Myocyte (in vitro differentiated cells): ENCODE data around the gene CSNK1A1. TPM values are rescaled to one million over a fixed set of nuclear protein-coding genes. Genes with fewer than 3 reads are reported as not detected.
"Not testable (repeated sequence)": the region's sequence is repeated elsewhere in the genome, so short reads cannot be mapped to it uniquely, and the experiment has no call there.

Source experiments
- DNase-seq: peaks from one replicate; pipeline ENCODE4 v3.0.0-alpha.2; 2012; ENCODE audit warnings: low read depth
- total RNA-seq: library from RNA; depleted of rRNA; stranded (reverse); fragments of >200 nt; gene quantifications from 2 replicates; pipeline ENCODE4 v1.2.3, GENCODE V29; 2014

Gene CSNK1A1
- total RNA-seq, 1 donor from 2014 or later, result 287 TPM

DNA sequence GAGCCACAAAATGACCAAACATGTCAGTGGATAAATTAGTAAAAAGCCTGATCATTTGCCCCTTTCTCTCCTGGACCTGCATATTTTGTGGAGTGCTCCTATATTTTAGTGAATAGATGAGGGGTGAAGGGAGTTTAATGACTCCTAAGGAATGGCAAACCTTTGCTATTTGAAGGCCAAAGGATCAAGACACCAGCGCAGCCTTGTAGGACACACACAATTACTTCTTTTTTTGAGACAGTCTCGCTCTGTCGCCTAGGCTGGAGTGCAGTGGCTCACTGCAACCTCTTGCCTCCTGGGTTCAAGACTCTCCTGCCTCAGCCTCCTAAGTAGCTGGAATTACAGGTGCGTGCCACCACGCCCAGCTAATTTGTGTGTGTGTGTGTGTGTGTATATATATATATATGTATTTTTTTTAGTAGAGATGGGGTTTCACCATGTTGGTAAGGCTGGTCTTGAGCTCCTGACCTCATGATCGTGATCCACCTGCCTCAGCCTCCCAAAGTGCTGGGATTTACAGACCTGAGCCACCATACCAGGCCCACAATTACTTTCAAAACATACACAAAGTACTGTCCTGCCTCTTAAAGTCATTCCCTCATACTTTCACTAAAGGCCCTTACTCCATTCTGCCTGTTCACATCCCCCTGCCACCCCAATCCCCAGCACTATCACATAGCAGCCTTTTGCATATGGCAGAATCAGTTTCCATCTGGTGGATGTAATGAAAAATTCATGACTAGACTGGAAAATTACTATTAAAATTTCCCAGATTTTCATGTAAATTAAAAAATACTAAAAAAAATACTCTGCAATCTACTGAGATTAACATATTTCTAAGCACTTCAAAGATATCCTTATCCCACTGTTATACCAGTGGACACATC lies 60.4 kb downstream of the CSNK1A1 start:
- no peak for DNase-seq

DNA sequence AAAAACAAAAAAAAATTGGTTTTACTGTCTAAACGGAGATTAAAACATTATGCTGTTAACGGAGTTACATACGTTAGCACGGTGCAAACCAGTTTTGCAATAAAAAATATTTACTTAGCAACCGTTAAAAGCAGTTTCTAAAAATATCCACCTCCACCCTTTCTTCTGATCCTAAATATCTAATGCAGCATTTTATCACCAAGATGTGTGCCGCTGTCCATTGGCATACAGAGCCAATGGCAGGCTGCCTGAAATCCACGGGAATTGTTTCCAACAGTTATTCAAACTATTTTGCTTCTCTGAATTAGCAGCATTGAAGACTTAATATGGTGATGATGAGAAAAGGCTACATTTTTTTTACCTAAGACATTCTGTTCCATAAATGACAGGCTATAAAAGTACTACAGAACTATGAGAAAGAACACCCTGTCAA lies 61.6 kb downstream of the CSNK1A1 start:
- DNase-seq, result peak; percentile 33

DNA sequence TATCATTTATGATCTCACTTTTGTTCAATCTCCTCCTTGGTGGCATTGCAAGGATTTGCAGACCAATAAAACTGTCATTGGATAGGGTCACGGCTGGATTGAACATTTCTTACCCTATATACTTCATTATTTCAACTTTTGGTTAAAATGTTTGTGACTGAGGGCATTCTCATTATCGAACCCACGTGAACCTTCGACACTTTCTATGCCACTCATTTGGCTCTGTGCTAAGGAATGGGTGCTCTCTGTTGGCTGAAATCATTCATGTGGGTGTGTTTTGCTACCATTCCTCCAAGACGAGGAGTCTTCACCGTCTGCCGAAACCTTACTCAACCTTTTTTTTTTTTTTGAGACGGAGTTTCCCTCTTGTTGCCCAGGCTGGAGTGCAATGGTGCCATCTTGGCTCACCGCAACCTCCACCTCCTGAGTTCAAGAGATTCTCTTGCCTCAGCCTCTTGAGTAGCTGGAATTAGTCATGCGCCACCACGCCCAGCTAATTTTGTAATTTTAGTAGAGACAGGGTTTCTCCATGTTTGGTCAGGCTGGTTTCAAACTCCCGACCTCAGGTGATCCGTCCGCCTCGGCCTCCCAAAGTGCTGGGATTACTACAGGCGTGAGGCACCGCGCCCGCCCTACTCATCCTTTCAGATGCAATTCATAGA lies 62.5 kb downstream of the CSNK1A1 start:
- no peak for DNase-seq

DNA sequence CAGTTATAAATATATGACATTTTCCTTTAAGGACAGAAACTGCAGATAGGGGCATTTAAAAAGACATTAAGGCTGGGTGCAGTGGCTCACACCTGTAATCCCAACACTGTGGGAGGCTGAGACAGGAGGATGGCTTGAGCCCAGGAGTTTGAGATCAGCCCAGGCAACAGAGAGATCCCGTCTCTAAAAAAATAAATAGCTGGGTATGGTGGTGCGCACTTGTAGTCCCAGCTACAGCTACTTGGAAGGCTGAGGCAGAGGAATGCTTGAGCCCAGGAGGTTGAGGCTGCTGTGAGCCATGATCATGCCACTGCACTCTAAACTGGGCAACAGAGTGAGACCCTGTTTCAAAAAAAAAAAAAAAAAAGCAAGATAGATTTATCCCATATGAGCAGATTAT lies 63.6 kb downstream of the CSNK1A1 start:
- no peak for DNase-seq

DNA sequence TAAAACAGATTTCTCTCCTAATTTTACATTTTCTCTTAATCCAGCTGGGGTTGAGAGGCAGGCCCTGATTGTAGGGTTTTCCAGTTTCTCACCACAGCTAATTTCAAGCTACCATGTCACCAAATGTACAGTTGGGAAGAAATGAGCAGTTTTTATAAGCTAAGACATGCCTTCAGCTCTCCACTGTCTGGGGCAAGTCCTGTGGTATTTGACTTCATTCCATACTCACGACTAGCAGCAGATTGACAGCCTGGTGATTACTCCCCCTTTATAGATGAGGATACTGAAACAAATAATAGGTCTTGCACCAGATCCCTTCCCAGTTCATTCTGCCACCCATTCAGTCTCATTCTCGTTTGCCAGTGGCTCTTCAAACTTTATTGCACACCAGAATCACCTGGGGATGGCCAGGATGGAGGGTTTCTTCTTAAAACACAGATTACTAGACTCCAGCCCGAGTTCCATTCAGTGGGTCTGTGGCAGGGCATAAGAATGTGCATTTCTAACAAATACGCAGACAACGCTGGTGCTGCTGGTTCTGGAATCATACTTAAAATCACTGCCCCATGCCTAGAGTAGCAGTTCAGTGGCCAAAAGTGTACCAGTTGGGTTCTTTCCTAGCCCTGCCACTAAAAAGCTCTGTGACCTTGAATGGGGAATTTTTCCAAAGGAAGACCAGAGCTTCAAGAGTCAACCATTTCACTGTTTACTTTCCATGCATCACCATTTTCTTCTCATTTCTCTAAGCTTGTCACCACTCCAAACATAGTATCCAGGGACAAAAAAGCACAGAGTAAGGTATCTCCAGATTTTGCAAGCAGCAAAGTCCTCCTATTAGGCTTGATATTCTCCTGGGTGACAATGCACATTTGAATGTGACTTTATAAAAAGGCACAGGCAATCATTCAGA lies 64.3 kb downstream of the CSNK1A1 start:
- DNase-seq, result peak; percentile 65

DNA sequence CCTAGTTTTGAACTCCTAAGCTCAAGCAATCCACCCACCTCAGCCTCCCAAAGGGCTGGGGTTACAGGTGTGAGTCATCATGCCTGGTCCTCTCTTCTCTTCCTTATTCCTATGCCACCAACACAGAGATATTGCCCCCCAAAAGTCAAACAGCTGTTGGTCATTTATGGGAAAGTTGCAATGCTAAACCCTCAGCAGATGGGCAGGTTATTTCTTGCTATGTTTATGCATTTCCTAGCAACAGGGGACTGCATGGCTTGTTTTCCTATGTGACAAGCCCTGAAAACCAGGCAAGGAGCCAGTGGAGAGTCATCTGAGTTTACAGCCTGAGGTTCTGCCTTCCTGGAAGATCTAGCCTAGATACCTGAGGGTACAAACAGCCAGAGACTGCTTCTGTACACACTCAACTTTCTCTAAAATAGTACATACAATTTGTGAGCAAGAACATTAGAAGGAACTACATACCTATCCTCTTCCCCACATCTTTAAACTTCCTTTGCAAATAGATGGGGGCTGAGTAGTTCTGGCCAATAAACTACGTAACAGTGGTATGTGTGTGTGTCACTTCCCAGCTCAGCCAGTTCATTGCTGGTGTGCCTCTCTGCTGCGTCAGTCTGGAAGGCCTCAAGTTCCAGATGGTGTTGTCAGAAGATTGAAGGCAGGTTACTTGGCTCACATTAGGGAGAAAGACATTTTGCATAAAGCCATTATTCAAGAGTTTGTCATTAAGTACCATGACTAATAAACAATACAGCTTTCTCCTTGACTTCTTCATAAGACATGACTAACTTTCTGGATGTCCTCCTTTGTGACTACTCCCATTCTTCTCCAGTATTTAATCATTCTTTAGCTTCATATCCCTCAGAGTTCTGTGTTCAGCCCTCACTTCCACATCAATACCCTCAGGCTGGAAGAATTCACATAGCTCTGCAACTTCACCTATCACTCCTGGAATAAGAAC lies 65.3 kb downstream of the CSNK1A1 start:
- peak; percentile 99 for DNase-seq

DNA sequence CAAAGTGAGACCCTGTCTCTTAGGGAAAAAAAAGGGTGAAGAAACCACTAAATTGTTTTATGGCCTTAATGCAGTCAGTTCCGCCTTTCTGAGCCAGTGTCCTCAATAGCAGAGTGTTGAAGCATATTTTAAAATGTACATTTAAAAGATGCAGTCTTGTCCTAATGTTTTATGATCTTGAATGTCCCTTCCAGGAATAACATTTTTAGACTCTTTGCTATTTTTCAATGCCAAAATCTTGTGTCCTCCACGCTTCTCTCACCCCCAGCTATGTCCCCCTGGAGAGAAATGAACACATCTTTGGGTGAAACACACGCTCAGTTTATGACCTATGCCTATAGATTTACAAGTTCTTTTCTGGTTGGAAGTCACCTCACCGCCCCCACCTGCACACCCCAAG lies 69.8 kb downstream of the CSNK1A1 start:
- no peak for DNase-seq

DNA sequence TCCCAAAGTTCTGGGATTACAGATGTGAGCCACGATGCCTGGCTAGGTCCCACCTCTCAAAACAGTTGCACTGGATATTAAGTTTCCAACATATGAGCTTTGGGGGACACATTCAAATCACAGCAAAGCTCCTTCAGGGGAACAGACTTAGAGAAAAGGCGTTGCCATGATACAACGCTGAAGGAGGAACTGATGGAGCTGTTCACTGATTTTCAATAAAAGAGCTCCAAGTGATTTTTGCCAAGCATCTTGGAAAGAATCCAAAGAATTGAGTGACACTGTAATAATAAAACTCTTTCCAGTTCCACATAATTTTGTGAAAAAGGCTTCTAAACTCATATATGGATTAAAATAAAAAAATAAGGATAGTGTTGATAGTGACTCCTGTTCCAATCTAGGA lies 72.5 kb downstream of the CSNK1A1 start:
- no peak for DNase-seq

DNA sequence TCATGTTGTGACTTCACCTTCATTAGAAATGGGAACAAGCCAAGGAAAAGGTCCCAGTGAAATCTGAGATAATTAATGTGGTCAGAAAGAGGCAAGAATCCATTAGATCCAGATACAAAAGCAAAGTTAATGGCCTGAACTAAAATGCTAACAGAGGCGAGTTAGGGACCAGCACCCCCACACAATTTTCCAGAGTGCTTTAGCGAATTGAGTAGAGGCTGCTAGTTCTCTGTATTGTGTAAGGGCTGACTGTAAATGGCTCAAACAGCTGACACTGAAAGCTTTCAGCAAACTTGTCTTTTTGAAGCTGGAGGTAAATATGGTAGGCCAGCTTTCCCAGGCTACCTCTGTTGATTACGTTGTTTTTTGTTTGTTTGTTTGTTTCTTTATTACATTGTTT lies 75.5 kb downstream of the CSNK1A1 start:
- no peak for DNase-seq

DNA sequence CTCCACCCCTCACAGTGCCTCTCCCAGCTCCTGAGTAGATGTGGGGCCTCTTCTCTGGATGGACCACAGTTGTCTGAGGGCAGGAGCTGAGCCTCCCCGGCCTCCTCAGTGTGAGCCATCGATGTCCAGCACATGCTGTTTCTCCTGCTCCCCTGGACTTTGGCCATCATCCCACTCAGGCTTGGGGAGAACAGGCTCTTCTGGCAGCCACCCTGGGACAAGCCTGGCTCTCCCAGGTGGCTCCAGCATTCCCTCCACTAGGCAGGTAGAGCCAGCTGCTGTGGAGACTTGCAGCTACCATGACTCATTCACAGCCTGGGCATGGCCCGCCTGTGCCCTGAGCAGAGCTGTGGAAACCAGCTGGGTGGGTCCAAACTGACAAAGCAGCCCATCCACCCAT lies 77.0 kb downstream of the CSNK1A1 start:
- DNase-seq, result no peak

DNA sequence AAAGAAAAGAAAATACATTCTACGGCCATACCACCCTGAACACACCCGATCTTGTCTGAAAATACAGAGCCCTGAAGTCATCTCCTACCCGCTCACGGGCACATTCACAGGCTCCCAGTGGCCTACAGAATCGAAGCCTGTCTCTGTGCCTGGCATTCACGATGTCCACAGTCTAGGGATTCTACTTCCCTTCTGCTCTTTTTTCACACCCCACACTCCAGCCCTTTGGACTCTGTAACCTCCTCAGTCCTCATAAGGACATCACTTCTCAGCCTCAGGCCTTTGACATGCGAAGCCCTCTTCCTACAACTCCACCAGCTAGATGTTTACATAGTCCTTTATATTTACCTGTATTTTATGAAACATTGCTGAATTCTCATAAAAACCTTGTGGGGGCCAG lies 77.8 kb downstream of the CSNK1A1 start:
- DNase-seq, result no peak

DNA sequence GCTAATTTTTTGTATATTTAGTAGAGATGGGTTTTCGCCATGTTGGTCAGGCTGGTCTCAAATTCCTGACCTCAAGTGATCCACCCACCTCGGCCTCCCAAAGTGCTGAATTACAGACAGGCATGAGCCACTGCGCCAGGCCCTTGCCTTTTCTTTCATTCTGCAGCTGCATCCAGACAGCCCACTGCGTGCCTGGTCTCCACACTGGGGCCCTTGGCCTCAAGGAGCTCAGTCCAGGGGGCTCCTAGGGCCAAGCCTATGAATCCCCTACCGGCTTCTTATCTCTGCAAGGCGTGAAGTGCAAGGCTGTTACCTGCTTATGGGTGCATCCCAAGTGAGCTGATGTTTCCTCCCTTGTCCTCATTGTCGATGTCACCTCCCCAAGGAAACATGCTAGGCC lies 78.8 kb downstream of the CSNK1A1 start:
- DNase-seq, result no peak

DNA sequence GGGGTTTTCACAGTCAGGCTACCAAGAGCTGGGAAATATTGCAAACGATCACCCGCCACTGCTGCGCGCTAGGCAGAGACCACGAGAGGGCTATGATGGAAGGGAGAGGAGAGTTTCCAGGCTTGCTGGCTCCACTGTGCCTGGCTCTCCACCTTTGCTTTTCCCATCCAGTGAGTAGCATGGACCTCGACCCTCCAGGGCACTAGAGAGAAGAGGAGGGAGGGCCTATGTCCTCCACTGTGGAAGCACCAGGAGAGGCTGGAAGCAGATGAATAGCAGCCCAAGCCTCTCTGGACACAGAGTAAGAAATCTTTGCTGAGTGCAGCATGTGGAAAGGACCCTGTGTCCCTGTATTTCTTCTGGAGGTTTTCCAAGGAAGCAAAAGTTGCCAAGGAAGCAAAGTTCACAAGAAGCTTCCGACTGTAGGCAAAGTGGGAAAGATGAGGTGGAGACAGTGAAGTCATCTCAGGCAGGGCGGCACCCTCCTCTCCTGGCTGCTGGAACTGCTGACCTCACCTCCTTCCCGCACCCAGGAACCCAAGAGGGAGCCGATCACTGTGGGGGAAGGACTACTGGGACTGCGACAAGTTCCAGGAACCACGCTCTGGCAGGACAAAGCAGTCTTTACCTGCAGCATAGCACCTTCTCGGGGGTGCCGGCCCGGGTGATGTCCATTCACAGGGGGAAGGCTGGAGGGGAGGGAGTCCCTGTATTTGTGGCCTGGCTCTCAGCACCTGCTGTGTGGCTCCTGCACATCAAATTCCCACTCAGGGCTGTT lies 79.6 kb downstream of the CSNK1A1 start:
- no peak for DNase-seq

DNA sequence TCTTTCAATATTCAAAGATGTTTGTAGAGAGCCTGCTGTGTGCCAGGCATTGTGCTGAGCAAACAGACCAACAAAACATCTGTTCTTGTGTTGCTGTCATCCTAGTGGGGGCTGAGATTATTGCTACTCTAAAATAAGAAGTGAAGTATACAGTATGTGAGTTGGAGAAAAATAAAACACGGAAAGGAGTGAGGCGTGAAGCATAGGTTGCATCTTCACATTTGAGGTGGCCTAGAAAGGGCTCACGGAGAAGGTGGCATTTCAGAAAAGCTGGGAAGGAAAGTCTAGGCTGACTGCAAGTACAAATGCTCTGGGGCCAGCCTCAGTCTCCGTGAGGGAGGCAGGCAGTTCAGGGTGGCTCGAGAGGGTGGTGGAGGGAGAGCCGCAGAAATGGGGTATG lies 80.3 kb downstream of the CSNK1A1 start:
- DNase-seq, result no peak

DNA sequence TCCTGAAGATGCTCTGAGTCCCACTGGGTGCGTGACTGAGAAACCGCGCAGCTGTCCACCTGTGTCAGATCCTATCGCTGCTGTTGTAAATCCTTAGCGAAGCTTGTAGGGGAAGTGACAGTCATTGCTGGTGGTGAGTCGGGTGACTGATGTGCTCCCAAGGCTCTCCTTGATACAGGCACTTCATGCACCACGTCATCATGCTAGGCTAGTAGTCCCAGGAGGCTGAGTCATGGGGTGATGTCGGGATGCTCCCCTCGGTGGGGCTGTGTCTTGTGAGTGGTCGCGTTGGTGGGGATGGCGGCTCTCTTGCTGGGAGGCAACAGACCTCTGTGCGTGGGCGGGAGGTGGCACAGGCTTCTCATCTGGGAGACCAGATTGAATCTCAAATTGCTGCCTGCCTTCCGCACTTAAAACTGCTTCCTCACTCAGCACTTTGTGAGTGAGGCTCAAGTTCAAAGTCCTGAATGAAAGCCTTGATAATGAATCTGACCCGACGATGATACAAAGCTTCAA lies 84.7 kb downstream of the CSNK1A1 start:
- peak; percentile 79 for DNase-seq

DNA sequence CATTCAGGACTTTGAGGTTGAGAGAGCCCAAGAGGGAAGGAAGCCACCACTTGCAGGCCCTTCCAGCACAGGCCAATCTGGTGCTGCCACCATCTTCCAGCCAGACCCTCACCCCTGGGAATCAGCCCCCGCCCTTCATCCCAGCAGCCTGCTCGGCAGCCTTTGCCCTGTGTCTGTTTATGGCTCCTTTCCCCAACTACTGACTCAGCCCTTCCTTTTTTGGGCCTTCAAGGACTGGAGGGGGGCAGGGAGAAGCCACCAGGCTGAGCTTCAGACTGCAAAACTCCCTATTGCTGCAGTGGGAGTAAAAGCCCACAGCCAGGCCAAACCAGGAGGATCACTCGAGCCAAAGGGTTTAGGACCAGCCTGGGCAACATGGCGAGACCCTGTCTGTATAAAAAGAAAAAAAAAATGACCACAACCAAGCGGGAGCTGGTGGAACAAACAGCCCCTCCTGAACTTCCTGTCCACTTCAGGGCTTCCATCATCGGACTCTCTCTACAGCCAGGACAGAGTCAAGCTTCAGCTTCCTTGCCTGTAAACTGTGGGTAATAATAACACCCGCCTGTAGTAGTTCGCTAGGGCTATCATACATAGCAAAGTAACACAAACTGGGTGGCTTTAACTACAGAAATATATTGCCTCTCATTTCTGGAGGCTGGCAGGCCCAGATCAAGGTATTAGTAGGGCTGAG lies 86.3 kb downstream of the CSNK1A1 start:
- DNase-seq, result peak; percentile 85

DNA sequence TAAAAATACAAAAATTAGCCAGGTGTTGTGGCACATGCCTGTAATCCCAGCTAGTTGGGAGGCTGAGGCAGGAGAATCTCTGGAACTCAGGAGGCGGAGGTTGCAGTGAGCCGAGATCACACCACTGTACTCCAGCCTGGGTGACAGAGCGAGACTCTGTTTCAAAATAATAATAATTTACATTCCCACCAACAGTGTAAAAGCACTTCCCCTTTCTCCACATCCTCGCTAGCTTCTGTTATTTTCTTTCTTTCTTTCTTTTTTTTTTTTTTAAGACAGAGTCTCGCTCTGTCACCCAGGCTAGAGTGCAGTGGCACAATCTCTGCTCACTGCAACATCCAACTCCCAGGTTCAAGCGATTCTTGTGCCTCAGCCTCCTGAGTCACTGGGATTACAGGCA lies 89.3 kb downstream of the CSNK1A1 start:
- DNase-seq, result not testable (repeated sequence)

DNA sequence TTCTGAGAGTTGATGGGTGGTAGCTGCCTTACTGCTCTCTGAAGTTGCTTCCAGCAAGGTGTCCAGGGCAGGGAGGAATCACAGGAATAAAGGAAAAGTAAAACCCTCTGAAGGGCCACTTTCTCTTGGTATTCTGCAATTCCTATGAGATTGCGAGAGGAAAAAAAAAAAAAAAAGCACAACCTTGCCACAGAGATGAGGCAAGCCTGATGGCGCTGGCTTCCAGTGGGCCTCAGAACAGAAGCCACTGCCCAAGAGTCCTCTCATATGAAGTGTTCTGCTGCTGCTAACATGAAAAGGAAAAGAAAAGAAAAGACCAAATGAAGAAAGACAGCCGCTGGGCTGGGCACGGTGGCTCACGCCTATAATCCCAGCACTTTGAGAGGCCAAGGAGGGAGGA lies 91.3 kb downstream of the CSNK1A1 start:
- DNase-seq, result no peak

DNA sequence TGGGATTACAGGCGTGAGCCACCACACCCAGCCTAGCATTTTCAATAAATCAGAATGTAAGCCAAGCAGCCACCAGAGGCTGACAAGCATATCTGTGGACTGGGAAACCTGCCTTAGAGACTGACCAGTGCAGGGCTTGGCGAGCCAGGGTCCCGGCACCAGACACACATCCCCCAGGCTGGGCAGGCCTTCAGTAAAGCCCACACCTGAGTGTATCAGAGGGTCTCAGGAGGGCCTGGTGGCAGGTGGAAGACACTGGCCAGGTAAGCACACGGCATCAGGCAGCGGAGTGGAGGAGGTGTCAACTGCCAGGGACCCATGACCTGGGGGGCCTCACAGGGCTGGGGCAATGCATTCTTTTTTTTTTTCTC lies 93.9 kb downstream of the CSNK1A1 start:
- no peak for DNase-seq
